Choroid plexus epithelial cell (primary cell): Measurements from ENCODE around the gene NTM.

Experiments used
- DNase-seq: peaks from one replicate; pipeline ENCODE4 v3.0.0-alpha.2; 2010; ENCODE audit warnings: low read depth
- H3K4me3 ChIP-seq: 2 replicates; pipeline ENCODE4 v1.5.1; 2011; ENCODE audit warnings: low read depth, mild to moderate bottlenecking, control low read depth, low read length, moderate library complexity
- CTCF ChIP-seq: conservative IDR thresholded peaks from 2 replicates; pipeline ENCODE4 v1.5.1; 2011; ENCODE audit warnings: low read depth, mild to moderate bottlenecking, control low read depth, inconsistent platforms, low read length, moderate library complexity

The NTM gene

GRCh38 chr11:131966667-131967066 is 596.3 kb downstream of the NTM start:
- DNase-seq: no peak
- no peak for TF ChIP-seq CTCF
- no peak overlapping the region for H3K4me3 ChIP-seq

GRCh38 chr11:131969261-131969660 is 598.8 kb downstream of the NTM start:
- no peak overlapping the region for H3K4me3 ChIP-seq
- no peak for TF ChIP-seq CTCF
- DNase-seq: no peak

- TF ChIP-seq CTCF: no peak
- DNase-seq: no peak
- H3K4me3 ChIP-seq: no peak overlapping the region
Observed at GRCh38 chr11:131973061-131973460, 602.6 kb downstream of the NTM start.

GRCh38 chr11:131975619-131976018 is 605.2 kb downstream of the NTM start:
- no peak overlapping the region for H3K4me3 ChIP-seq
- TF ChIP-seq CTCF: no peak
- no peak for DNase-seq

GRCh38 chr11:131976021-131976420 is 605.6 kb downstream of the NTM start:
- DNase-seq: no peak
- TF ChIP-seq CTCF: no peak
- H3K4me3 ChIP-seq: no peak overlapping the region

- peak; percentile 48 for DNase-seq
- H3K4me3 ChIP-seq: no peak overlapping the region
- TF ChIP-seq CTCF: no peak
Observed at GRCh38 chr11:131977231-131977630, 606.8 kb downstream of the NTM start.

GRCh38 chr11:131977854-131978253 is 607.4 kb downstream of the NTM start:
- H3K4me3 ChIP-seq: no peak overlapping the region
- DNase-seq: peak; percentile 90
- TF ChIP-seq CTCF: peak; percentile 16
